ENCODE measurements around the gene DLGAP4.

Gene DLGAP4

DNA sequence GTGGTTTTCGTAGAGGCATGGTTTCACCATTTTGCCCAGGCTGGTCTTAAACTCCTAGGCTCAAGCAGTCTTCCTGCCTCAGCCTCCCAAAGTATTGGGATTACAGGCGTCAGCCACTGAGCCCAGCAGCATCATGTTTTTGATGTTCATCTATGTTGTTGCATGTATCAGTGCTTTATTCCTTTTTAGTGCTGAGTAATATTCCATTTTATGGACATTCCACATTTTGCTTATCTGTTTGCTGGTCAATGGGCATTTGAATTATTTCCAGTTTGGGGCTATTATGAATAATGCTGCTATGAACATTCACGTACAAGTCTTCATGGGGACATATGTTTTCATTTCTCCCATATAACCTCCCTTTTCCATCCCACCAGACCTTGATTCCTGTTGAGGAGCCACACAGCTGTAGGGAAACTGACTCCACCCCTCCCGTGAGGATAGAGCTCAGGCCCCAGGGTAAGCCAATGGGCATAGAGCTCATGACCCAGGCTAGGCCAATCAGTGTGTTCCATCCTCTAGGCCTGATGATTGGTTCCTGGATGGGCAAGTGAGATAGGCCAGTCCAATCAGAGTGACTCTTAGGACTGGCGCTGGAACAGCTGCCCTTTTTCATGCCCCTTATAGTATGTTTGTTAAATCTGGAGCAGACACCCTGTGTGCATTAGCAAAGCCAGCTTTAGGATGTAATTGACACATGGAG, 49.5 kb downstream of the DLGAP4 start:
- H3K36me3 ChIP-seq (ENCODE audit: control insufficient read depth in 2 of 2, insufficient read depth in 2 of 2, low read length in 2 of 2): no peaks in the 10 kb centered on the region
- no peaks in the 10 kb centered on the region for H3K9me3 ChIP-seq (ENCODE audit: control insufficient read depth in 2 of 2, low read length in 2 of 2)
- H3K27ac ChIP-seq (ENCODE audit: low read depth in 2 of 2, low read length in 2 of 2): no peak overlapping the region
- no peaks in the 10 kb centered on the region for H3K4me1 ChIP-seq (ENCODE audit: control insufficient read depth in 2 of 2, insufficient read depth in 2 of 2, low read length in 2 of 2)
- H3K9ac ChIP-seq (ENCODE audit: low read depth in 1 of 2, low read length in 2 of 2): no peak overlapping the region
- H3K27me3 ChIP-seq (ENCODE audit: control insufficient read depth in 2 of 2, insufficient read depth in 2 of 2, low read length in 2 of 2): no peaks in the 10 kb centered on the region
- H3K4me3 ChIP-seq (ENCODE audit: low read length in 2 of 2): no peak overlapping the region

- peaks cover 0 to 2% of the 10 kb centered on the region in 2 donors for H3K27me3 ChIP-seq (ENCODE audit: control insufficient read depth in 2 of 2, insufficient read depth in 2 of 2, low read length in 2 of 2)
- no peaks in the 10 kb centered on the region for H3K4me1 ChIP-seq (ENCODE audit: control insufficient read depth in 2 of 2, insufficient read depth in 2 of 2, low read length in 2 of 2)
- no peaks in the 10 kb centered on the region for H3K36me3 ChIP-seq (ENCODE audit: control insufficient read depth in 2 of 2, insufficient read depth in 2 of 2, low read length in 2 of 2)
- H3K27ac ChIP-seq (ENCODE audit: low read depth in 2 of 2, low read length in 2 of 2): no peak overlapping the region
- no peaks in the 10 kb centered on the region for H3K9me3 ChIP-seq (ENCODE audit: control insufficient read depth in 2 of 2, low read length in 2 of 2)
- no peak overlapping the region for H3K4me3 ChIP-seq (ENCODE audit: low read length in 2 of 2)
- H3K9ac ChIP-seq (ENCODE audit: low read depth in 1 of 2, low read length in 2 of 2): no peak overlapping the region
These were observed 53.7 kb downstream of the DLGAP4 start for GRCh38 chr20:36359668-36360406.

- H3K4me1 ChIP-seq (ENCODE audit: control insufficient read depth in 2 of 2, insufficient read depth in 2 of 2, low read length in 2 of 2): no peaks in the 10 kb centered on the region
- no peaks in the 10 kb centered on the region for H3K9me3 ChIP-seq (ENCODE audit: control insufficient read depth in 2 of 2, low read length in 2 of 2)
- H3K36me3 ChIP-seq (ENCODE audit: control insufficient read depth in 2 of 2, insufficient read depth in 2 of 2, low read length in 2 of 2): no peaks in the 10 kb centered on the region
- no peak overlapping the region for H3K4me3 ChIP-seq (ENCODE audit: low read length in 2 of 2)
- no peak overlapping the region for H3K27ac ChIP-seq (ENCODE audit: low read depth in 2 of 2, low read length in 2 of 2)
- no peak overlapping the region for H3K9ac ChIP-seq (ENCODE audit: low read depth in 1 of 2, low read length in 2 of 2)
- peaks cover 0 to 2% of the 10 kb centered on the region in 2 donors for H3K27me3 ChIP-seq (ENCODE audit: control insufficient read depth in 2 of 2, insufficient read depth in 2 of 2, low read length in 2 of 2)
These were observed 54.3 kb downstream of the DLGAP4 start for GRCh38 chr20:36360429-36360828.

GRCh38 chr20:36361406-36361805, 55.3 kb downstream of the DLGAP4 start:
- Histone ChIP-seq H3K9me3 (ENCODE audit: control insufficient read depth in 2 of 2, low read length in 2 of 2) (no peaks in the 10 kb centered on the region), H3K27me3 (ENCODE audit: control insufficient read depth in 2 of 2, insufficient read depth in 2 of 2, low read length in 2 of 2) (peaks cover 0 to 2% of the 10 kb centered on the region in 2 donors), H3K27ac (ENCODE audit: low read depth in 2 of 2, low read length in 2 of 2) (no peak overlapping the region), H3K4me1 (ENCODE audit: control insufficient read depth in 2 of 2, insufficient read depth in 2 of 2, low read length in 2 of 2) (no peaks in the 10 kb centered on the region), H3K4me3 (ENCODE audit: low read length in 2 of 2) (no peak overlapping the region), H3K36me3 (ENCODE audit: control insufficient read depth in 2 of 2, insufficient read depth in 2 of 2, low read length in 2 of 2) (no peaks in the 10 kb centered on the region), H3K9ac (ENCODE audit: low read depth in 1 of 2, low read length in 2 of 2) (no peak overlapping the region)

GRCh38 chr20:36362261-36362660, 56.1 kb downstream of the DLGAP4 start:
- peaks cover 0 to 2% of the 10 kb centered on the region in 2 donors for H3K27me3 ChIP-seq (ENCODE audit: control insufficient read depth in 2 of 2, insufficient read depth in 2 of 2, low read length in 2 of 2)
- no peaks in the 10 kb centered on the region for H3K4me1 ChIP-seq (ENCODE audit: control insufficient read depth in 2 of 2, insufficient read depth in 2 of 2, low read length in 2 of 2)
- no peak overlapping the region for H3K27ac ChIP-seq (ENCODE audit: low read depth in 2 of 2, low read length in 2 of 2)
- H3K9me3 ChIP-seq (ENCODE audit: control insufficient read depth in 2 of 2, low read length in 2 of 2): no peaks in the 10 kb centered on the region
- no peaks in the 10 kb centered on the region for H3K36me3 ChIP-seq (ENCODE audit: control insufficient read depth in 2 of 2, insufficient read depth in 2 of 2, low read length in 2 of 2)
- H3K4me3 ChIP-seq (ENCODE audit: low read length in 2 of 2): no peak overlapping the region
- no peak overlapping the region for H3K9ac ChIP-seq (ENCODE audit: low read depth in 1 of 2, low read length in 2 of 2)

GRCh38 chr20:36362978-36363713, 57.0 kb downstream of the DLGAP4 start:
- peaks cover 0 to 2% of the 10 kb centered on the region in 2 donors for H3K27me3 ChIP-seq (ENCODE audit: control insufficient read depth in 2 of 2, insufficient read depth in 2 of 2, low read length in 2 of 2)
- no peak overlapping the region for H3K27ac ChIP-seq (ENCODE audit: low read depth in 2 of 2, low read length in 2 of 2)
- H3K9ac ChIP-seq (ENCODE audit: low read depth in 1 of 2, low read length in 2 of 2): no peak overlapping the region
- no peaks in the 10 kb centered on the region for H3K36me3 ChIP-seq (ENCODE audit: control insufficient read depth in 2 of 2, insufficient read depth in 2 of 2, low read length in 2 of 2)
- no peaks in the 10 kb centered on the region for H3K4me1 ChIP-seq (ENCODE audit: control insufficient read depth in 2 of 2, insufficient read depth in 2 of 2, low read length in 2 of 2)
- no peak overlapping the region for H3K4me3 ChIP-seq (ENCODE audit: low read length in 2 of 2)
- H3K9me3 ChIP-seq (ENCODE audit: control insufficient read depth in 2 of 2, low read length in 2 of 2): no peaks in the 10 kb centered on the region

GRCh38 chr20:36364506-36364905, 58.4 kb downstream of the DLGAP4 start:
- Histone ChIP-seq H3K27me3 (ENCODE audit: control insufficient read depth in 2 of 2, insufficient read depth in 2 of 2, low read length in 2 of 2) (peaks cover 0 to 2% of the 10 kb centered on the region in 2 donors), H3K9ac (ENCODE audit: low read depth in 1 of 2, low read length in 2 of 2) (no peak overlapping the region), H3K4me1 (ENCODE audit: control insufficient read depth in 2 of 2, insufficient read depth in 2 of 2, low read length in 2 of 2) (no peaks in the 10 kb centered on the region), H3K27ac (ENCODE audit: low read depth in 2 of 2, low read length in 2 of 2) (no peak overlapping the region), H3K36me3 (ENCODE audit: control insufficient read depth in 2 of 2, insufficient read depth in 2 of 2, low read length in 2 of 2) (no peaks in the 10 kb centered on the region), H3K4me3 (ENCODE audit: low read length in 2 of 2) (no peak overlapping the region), H3K9me3 (ENCODE audit: control insufficient read depth in 2 of 2, low read length in 2 of 2) (no peaks in the 10 kb centered on the region)

DNA sequence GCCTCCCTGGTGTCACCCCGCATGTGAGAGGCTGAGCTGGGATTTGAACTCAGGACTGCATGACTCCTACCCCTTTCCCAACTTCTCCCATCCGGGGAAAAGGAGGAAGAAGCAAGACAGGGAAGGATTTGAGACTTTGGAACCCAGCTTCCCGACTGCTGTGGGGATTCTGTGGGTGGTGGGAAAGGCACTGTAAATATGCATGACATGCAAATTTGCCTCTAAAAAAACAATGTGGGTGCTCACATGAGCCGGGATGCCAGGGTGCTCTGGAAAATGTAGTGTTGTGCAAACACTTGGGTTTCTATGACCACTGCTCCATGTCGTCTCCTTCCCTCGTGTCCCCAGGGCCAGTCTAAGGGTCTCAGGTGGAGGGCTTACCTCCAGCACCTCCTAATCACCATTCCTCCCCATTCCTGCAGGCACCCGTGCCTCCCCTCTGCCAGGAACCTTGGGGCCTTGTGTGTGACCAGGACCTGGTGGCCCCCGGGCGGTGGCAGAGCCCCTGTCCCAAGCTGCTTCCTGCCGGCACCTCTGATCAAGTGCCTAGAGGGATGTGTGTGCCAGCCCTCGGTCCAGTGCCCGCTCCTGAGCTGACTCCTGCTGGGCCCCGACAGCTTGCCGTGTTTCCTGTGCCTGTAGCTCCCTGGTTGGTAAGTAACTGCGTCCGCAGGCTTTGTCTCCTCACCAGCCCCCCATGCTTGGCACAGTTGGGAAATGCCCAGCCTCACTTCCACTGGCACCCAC, 60.7 kb downstream of the DLGAP4 start:
- H3K27me3 ChIP-seq (ENCODE audit: control insufficient read depth in 2 of 2, insufficient read depth in 2 of 2, low read length in 2 of 2): peaks cover 0 to 2% of the 10 kb centered on the region in 2 donors
- no peaks in the 10 kb centered on the region for H3K4me1 ChIP-seq (ENCODE audit: control insufficient read depth in 2 of 2, insufficient read depth in 2 of 2, low read length in 2 of 2)
- H3K9ac ChIP-seq (ENCODE audit: low read depth in 1 of 2, low read length in 2 of 2): no peak overlapping the region
- H3K9me3 ChIP-seq (ENCODE audit: control insufficient read depth in 2 of 2, low read length in 2 of 2): no peaks in the 10 kb centered on the region
- no peak overlapping the region for H3K27ac ChIP-seq (ENCODE audit: low read depth in 2 of 2, low read length in 2 of 2)
- H3K36me3 ChIP-seq (ENCODE audit: control insufficient read depth in 2 of 2, insufficient read depth in 2 of 2, low read length in 2 of 2): no peaks in the 10 kb centered on the region
- no peak overlapping the region for H3K4me3 ChIP-seq (ENCODE audit: low read length in 2 of 2)

- no peaks in the 10 kb centered on the region for H3K36me3 ChIP-seq (ENCODE audit: control insufficient read depth in 2 of 2, insufficient read depth in 2 of 2, low read length in 2 of 2)
- H3K4me3 ChIP-seq (ENCODE audit: low read length in 2 of 2): no peak overlapping the region
- no peaks in the 10 kb centered on the region for H3K9me3 ChIP-seq (ENCODE audit: control insufficient read depth in 2 of 2, low read length in 2 of 2)
- H3K27me3 ChIP-seq (ENCODE audit: control insufficient read depth in 2 of 2, insufficient read depth in 2 of 2, low read length in 2 of 2): peaks cover 0 to 2% of the 10 kb centered on the region in 2 donors
- H3K4me1 ChIP-seq (ENCODE audit: control insufficient read depth in 2 of 2, insufficient read depth in 2 of 2, low read length in 2 of 2): no peaks in the 10 kb centered on the region
- H3K9ac ChIP-seq (ENCODE audit: low read depth in 1 of 2, low read length in 2 of 2): no peak overlapping the region
- H3K27ac ChIP-seq (ENCODE audit: low read depth in 2 of 2, low read length in 2 of 2): no peak overlapping the region
These were observed 61.2 kb downstream of the DLGAP4 start for GRCh38 chr20:36367370-36367745.

All from mucosa of rectum (tissue), 2 donors.